K562 (cell line): ENCODE measurements around the gene FAM184B. TPM values are rescaled to one million over a fixed set of nuclear protein-coding genes. Genes with fewer than 3 reads are reported as not detected.

Experiments
- ATAC-seq: fragments of 200-7000 bp; cut with Tn5 transposase; 3 replicates; pipeline ENCODE4 v1.9.1; 2020; ENCODE audit warnings: moderate library complexity
- BruUV-seq: library from RNA; stranded (reverse); fragments of 400-500 nt; replicated peaks from 2 replicates; lab custom pipeline; 2021; lab: Mats Ljungman, UMichigan
- CTCF ChIA-PET: fragments of 300-600 bp; formaldehyde crosslinking; extraction: SDS; loops from one replicate; lab custom pipeline; 2021; ENCODE audit warnings: low intra/inter-chr PET ratio; lab: Yijun Ruan, JAX
- POLR2A ChIA-PET: fragments of 300-600, 350-650 bp; sonication (Branson Sonifier 250); formaldehyde crosslinking; extraction: SDS; loops from one replicate; lab custom pipeline; 2021; ENCODE audit warnings: antibody characterized with exemption, inconsistent platforms; lab: Yijun Ruan, JAX
- DNase-seq, 4 experiments: peaks; one replicate each; pipeline versions ENCODE4 v3.0.0 to v3.0.0-alpha.2; 2011 to 2018; ENCODE audit warnings: low spot score in 3 of 4, mixed read lengths in 3 of 4; ENCODE audit errors: extremely low read depth in 1 of 4
- FAIRE-seq: peaks from 2 replicates; lab custom pipeline; 2011; peaks lifted over from hg19 to GRCh38; lab: Jason Lieb, UNC
- H2AFZ ChIP-seq: 2 replicates; pipeline ENCODE4 v1.6.0; 2011; ENCODE audit warnings: low read depth, low read length, control low read depth, inconsistent platforms
- H3K27ac ChIP-seq: fragments of 200-600 bp; 3 replicates; pipeline ENCODE4 v1.8.0; 2011; ENCODE audit warnings: low read depth, mild to moderate bottlenecking, control low read depth, inconsistent platforms, low read length, moderate library complexity, mixed read lengths; ENCODE audit errors: extremely low read depth
- H3K27me3 ChIP-seq, 2 experiments: fragments of 300-600 bp in 1 of 2; 2 replicates in 1 of 2; 3 replicates in 1 of 2; pipeline versions ENCODE4 v1.6.0 to v1.8.0; 2011; ENCODE audit warnings: inconsistent platforms in 2 of 2, low read length in 2 of 2, mild to moderate bottlenecking in 1 of 2, mixed read lengths in 1 of 2, moderate library complexity in 1 of 2; ENCODE audit not compliant: control insufficient read depth in 2 of 2, insufficient read depth in 2 of 2
- H3K36me3 ChIP-seq: fragments of 300-600 bp; 3 replicates; pipeline ENCODE4 v1.8.0; 2011; ENCODE audit warnings: mild to moderate bottlenecking, low read length, inconsistent platforms; ENCODE audit not compliant: control insufficient read depth, insufficient read depth
- H3K4me1 ChIP-seq, 2 experiments: fragments of 200-600 bp in 1 of 2; replicated peaks in 1 of 2; 2 replicates in 1 of 2; 3 replicates in 1 of 2; pipeline versions ENCODE4 v1.5.1 to v1.8.0; 2011; ENCODE audit warnings: inconsistent platforms in 2 of 2, low read length in 2 of 2, mild to moderate bottlenecking in 1 of 2, mixed read lengths in 1 of 2, moderate library complexity in 1 of 2; ENCODE audit not compliant: control insufficient read depth in 2 of 2, insufficient read depth in 2 of 2
- H3K4me2 ChIP-seq: 2 replicates; pipeline ENCODE4 v1.6.1; 2011; ENCODE audit warnings: low read length, control low read depth, inconsistent platforms, mixed read lengths; ENCODE audit not compliant: insufficient read depth
- H3K4me3 ChIP-seq: fragments of 200-600 bp; sonication (generic), shearing (Covaris generic); 2 replicates; pipeline ENCODE4 v1.5.1; 2016; ENCODE audit warnings: control low read depth, inconsistent platforms
- H3K79me2 ChIP-seq: fragments of 200-600 bp; 3 replicates; pipeline ENCODE4 v1.8.0; 2011; ENCODE audit warnings: low read length, inconsistent platforms; ENCODE audit not compliant: control insufficient read depth, insufficient read depth
- H3K9ac ChIP-seq, 2 experiments: 2 replicates each; pipeline versions ENCODE4 v1.6.0 to v1.6.1; 2011; ENCODE audit warnings: low read depth in 2 of 2, low read length in 2 of 2, control low read depth in 1 of 2, inconsistent platforms in 1 of 2, mild to moderate bottlenecking in 1 of 2, mixed read lengths in 1 of 2; ENCODE audit not compliant: insufficient read depth in 1 of 2
- H3K9me1 ChIP-seq: one replicate; pipeline ENCODE4 v1.6.0; 2011; ENCODE audit warnings: inconsistent platforms, mild to moderate bottlenecking, low read length, moderate library complexity; ENCODE audit not compliant: control insufficient read depth, insufficient read depth
- H3K9me3 ChIP-seq: replicated peaks from 2 replicates; pipeline ENCODE4 v1.5.1; 2011; ENCODE audit warnings: low read depth, low read length, inconsistent platforms; ENCODE audit not compliant: control insufficient read depth, insufficient read depth
- H4K20me1 ChIP-seq: replicated peaks from 2 replicates; pipeline ENCODE4 v1.6.1; 2011; ENCODE audit warnings: low read length, inconsistent platforms, mixed read lengths; ENCODE audit not compliant: control insufficient read depth, insufficient read depth
- ARID4B ChIP-seq: sonication (generic); formaldehyde crosslinking; IDR thresholded peaks from 2 replicates; pipeline ENCODE4 v1.8.0; 2022; ENCODE audit warnings: mild to moderate bottlenecking, missing genetic modification reagents
- HMGN3 ChIP-seq: IDR thresholded peaks from 2 replicates; pipeline ENCODE4 v1.6.1; 2011; ENCODE audit warnings: borderline replicate concordance, low read depth, mild to moderate bottlenecking, mixed read lengths, low read length; ENCODE audit not compliant: insufficient read length; ENCODE audit errors: extremely low read depth
- ILK ChIP-seq: fragments of 450-650 bp; IDR thresholded peaks from 2 replicates; pipeline ENCODE4 v1.6.1; 2016; ENCODE audit warnings: missing genetic modification characterization, low read depth, mild to moderate bottlenecking, missing compliant biosample characterization, moderate library complexity, borderline replicate concordance
- MXI1 ChIP-seq: IDR thresholded peaks from 2 replicates; pipeline ENCODE4 v1.6.1; 2011; ENCODE audit warnings: low read depth, mild to moderate bottlenecking, improper control_type of control experiment, low read length
- NFE2L1 ChIP-seq: fragments of 450-650 bp; IDR thresholded peaks from 2 replicates; pipeline ENCODE4 v1.6.1; 2016; ENCODE audit warnings: missing genetic modification characterization, low read depth, mild to moderate bottlenecking, missing compliant biosample characterization, moderate library complexity, borderline replicate concordance
- PATZ1 ChIP-seq: fragments of 250-450 bp; sonication (Bioruptor Pico); IDR thresholded peaks from 2 replicates; pipeline ENCODE4 v1.5.0; 2020; ENCODE audit warnings: mild to moderate bottlenecking, borderline replicate concordance
- THAP12 ChIP-seq: fragments of 250-450 bp; sonication (Bioruptor Pico); IDR thresholded peaks from 2 replicates; pipeline ENCODE4 v1.9.0; 2021; ENCODE audit warnings: mild to moderate bottlenecking, inconsistent platforms
- YBX1 ChIP-seq: fragments of 450-650 bp; IDR thresholded peaks from 2 replicates; pipeline ENCODE4 v1.7.1; 2016; ENCODE audit warnings: mild to moderate bottlenecking
- ZNF551 ChIP-seq: fragments of 250-450 bp; sonication (Bioruptor Pico); IDR thresholded peaks from 2 replicates; pipeline ENCODE4 v1.5.0; 2021; ENCODE audit warnings: mild to moderate bottlenecking, moderate library complexity
- ZNF57 ChIP-seq: fragments of 450-650 bp; formaldehyde crosslinking; IDR thresholded peaks from 2 replicates; pipeline ENCODE4 v1.4.0; 2020; ENCODE audit warnings: mild to moderate bottlenecking, moderate library complexity
- WGBS: fragments of 100-300 bp; shearing (Covaris generic); methylation state at CpG from one replicate; pipeline ENCODE4 v1.1.6; 2016; ENCODE audit warnings: low coverage, mixed read lengths; ENCODE audit not compliant: insufficient coverage; ENCODE audit errors: missing lambda C conversion rate; 5-methylcytosine and 5-hydroxymethylcytosine counted together
- in situ Hi-C: fragments of 300-500 bp; cut with MboI; formaldehyde crosslinking; loops from 4 replicates; pipeline ENCODE4 v1.15.0; 2018; ENCODE audit warnings: inconsistent platforms, mixed read lengths
- intact Hi-C: fragments of 100-400 bp; cut with micrococcal nuclease; formaldehyde crosslinking; loops from 2 replicates; pipeline ENCODE4 v1.14.2; 2022
- polyA plus RNA-seq, 8 experiments: library from polyadenylated mRNA; depleted of rRNA in 4 of 8; stranded (reverse) in 5 of 8; unstranded in 3 of 8; fragments of >200 nt; fragmentation: Nextera tagmentation in 2 of 8; fragmentation: Illumina TruSeq in 1 of 8; extraction: Ambion mirVana in 2 of 8; extraction: Trizol in 1 of 8; gene quantifications; 2 replicates each; pipeline versions ENCODE4 v1.2.1 to v1.2.3, GENCODE V29; 2011 to 2014; ENCODE audit warnings: inconsistent platforms in 1 of 8, missing spikeins in 1 of 8
- total RNA-seq, 7 experiments: library from RNA; depleted of rRNA in 6 of 7; stranded (reverse); fragments of >200 nt in 6 of 7; fragmentation: Illumina TruSeq in 2 of 7; extraction: Trizol in 2 of 7; gene quantifications; 2 replicates each; pipeline versions ENCODE4 v1.2.1 to v1.2.3, GENCODE V29; 2011 to 2021; ENCODE audit warnings: low replicate concordance in 1 of 7

The FAM184B gene
- total and polyA plus RNA-seq, 9 of the 15 experiments (the other 6 are each of a cell fraction or from before 2014, with no cell fraction given), result not detected

GRCh38 chr4:17654701-17655100, 126.7 kb downstream of the FAM184B start (continued):
- no peak for TF ChIP-seq THAP12 (CRISPR knock-in tag)
- TF ChIP-seq PATZ1, result no peak
- TF ChIP-seq, all 486 proteins: peak for 0

GRCh38 chr4:17650406-17650805, 131.0 kb downstream of the FAM184B start:
- DNase-seq (no peak), FAIRE-seq (no peak), ATAC-seq (no peak)
- Histone ChIP-seq H3K4me1 (peaks cover 0 to 9% of the 10 kb centered on the region in 2 experiments; a peak in 2 of 5 replicates), H2AFZ (no peak overlapping the region), H3K79me2 (no peaks in the 10 kb centered on the region), H3K36me3 (no peaks in the 10 kb centered on the region), H3K27me3 (peaks cover 3 to 20% of the 10 kb centered on the region in 2 experiments; a peak in 4 of 5 replicates), H4K20me1 (no peaks in the 10 kb centered on the region; the same call in 1 of the 2 replicates), H3K4me2 (no peak overlapping the region), H3K9me1 (no peaks in the 10 kb centered on the region), H3K9me3 (no peaks in the 10 kb centered on the region), H3K4me3 (no peak overlapping the region), H3K9ac (no peak overlapping the region), H3K27ac (no peak overlapping the region)
- in situ Hi-C loops (loop anchor here (25.0 kb wide), 1 partner anchor 937 kb away; no protein-coding TSS in a partner anchor), intact Hi-C loops (no loop called here)
- CTCF ChIA-PET, result no interaction called here
- no TSS peak for BruUV-seq
- 0% methylated on average over 2 of the region's 2 CpGs for WGBS
- POLR2A ChIA-PET, result no interaction called here
- TF ChIP-seq ILK (no peak), MXI1 (no peak), NFE2L1 (no peak), ARID4B (no peak), HMGN3 (no peak), YBX1 (no peak), ZNF551 (CRISPR knock-in tag) (no peak), ZNF57 (CRISPR knock-in tag) (no peak)
